TTC549 (cell line): ENCODE data around the gene CASZ1.

Experiments used
- FAIRE-seq: peaks from 2 replicates; lab custom pipeline; 2012; peaks lifted over from hg19 to GRCh38; lab: Jason Lieb, UNC

Gene CASZ1

GRCh38 chr1:10621906-10622305, 174.5 kb downstream of the CASZ1 start:
- FAIRE-seq: no peak

GRCh38 chr1:10620776-10621175, 175.7 kb downstream of the CASZ1 start:
- no peak for FAIRE-seq

- no peak for FAIRE-seq
Observed at GRCh38 chr1:10617931-10618885, 178.2 kb downstream of the CASZ1 start.

GRCh38 chr1:10617318-10617717, 179.1 kb downstream of the CASZ1 start:
- FAIRE-seq: no peak

- FAIRE-seq: no peak
Observed at GRCh38 chr1:10616696-10617095, 179.8 kb downstream of the CASZ1 start.

- FAIRE-seq: no peak
Observed at GRCh38 chr1:10615932-10616671, 180.3 kb downstream of the CASZ1 start.

GRCh38 chr1:10615332-10615731, 181.1 kb downstream of the CASZ1 start:
- FAIRE-seq: no peak

- no peak for FAIRE-seq
Observed at GRCh38 chr1:10614377-10615225, 181.8 kb downstream of the CASZ1 start.

GRCh38 chr1:10613861-10614260, 182.6 kb downstream of the CASZ1 start:
- no peak for FAIRE-seq

GRCh38 chr1:10613340-10613739, 183.1 kb downstream of the CASZ1 start:
- no peak for FAIRE-seq

GRCh38 chr1:10612436-10613160, 183.8 kb downstream of the CASZ1 start:
- no peak for FAIRE-seq

GRCh38 chr1:10610901-10611600, 185.4 kb downstream of the CASZ1 start:
- no peak for FAIRE-seq

GRCh38 chr1:10608690-10609089, 187.8 kb downstream of the CASZ1 start:
- FAIRE-seq: no peak

GRCh38 chr1:10607228-10607627, 189.2 kb downstream of the CASZ1 start:
- FAIRE-seq: no peak

- FAIRE-seq: no peak
Observed at GRCh38 chr1:10606064-10606463, 190.4 kb downstream of the CASZ1 start.

GRCh38 chr1:10604966-10605365, 191.5 kb downstream of the CASZ1 start:
- no peak for FAIRE-seq

- no peak for FAIRE-seq
Observed at GRCh38 chr1:10602936-10603335, 193.5 kb downstream of the CASZ1 start.

GRCh38 chr1:10601342-10602070, 194.9 kb downstream of the CASZ1 start:
- no peak for FAIRE-seq

GRCh38 chr1:10599194-10599861, 197.1 kb downstream of the CASZ1 start:
- FAIRE-seq: no peak

GRCh38 chr1:10598389-10598702, 198.1 kb downstream of the CASZ1 start:
- no peak for FAIRE-seq
